ENCODE results near the gene IGFLR1. TPM values are rescaled to one million over a fixed set of nuclear protein-coding genes. Genes with fewer than 3 reads are reported as not detected.

IGFLR1 gene
- polyA plus RNA-seq, 2 of the 4 experiments (the other 2 are of a cell fraction): 6.4 to 14.4 TPM

GRCh38 chr19:35703343-35703742 lies 38.9 kb downstream of the IGFLR1 start:
- Histone ChIP-seq H3K27ac (no peak overlapping the region), H3K4me3 (no peak overlapping the region; the same call in 2 of the 3 replicates), H3K4me2 (peak overlapping the region; percentile 88), H3K4me1 (no peaks in the 10 kb centered on the region), H3K9me3 (no peaks in the 10 kb centered on the region)
- DNase-seq (ENCODE audit: low read depth in 1 of 2, low spot score in 1 of 2) (peak; percentile 50 to 59), FAIRE-seq (no peak), ATAC-seq (peak in 1 of 2 experiments; percentile 3; a peak in 2 of 6 replicates)
- TF ChIP-seq HOXB5 (CRISPR knock-in tag; IDR thresholded peaks at IDR 0.05): no peak
- no peak for TF ChIP-seq EP300 (IDR thresholded peaks at IDR 0.05)
- TF ChIP-seq MYC (IDR thresholded peaks at IDR 0.05; ENCODE audit: borderline replicate concordance, low read length): no peak
- no peak for TF ChIP-seq RFX5 (IDR thresholded peaks at IDR 0.05)
- no peak for TF ChIP-seq POLR2A (IDR thresholded peaks at IDR 0.05; ENCODE audit: low read length)
- no peak for TF ChIP-seq POLR2AphosphoS2 (conservative IDR thresholded peaks at IDR 0.05; ENCODE audit: low read length)
- TF ChIP-seq KDM5A (IDR thresholded peaks at IDR 0.05): no peak
- TF ChIP-seq FOSB (CRISPR knock-in tag; IDR thresholded peaks at IDR 0.05): no peak
- no peak for TF ChIP-seq ELK1 (IDR thresholded peaks at IDR 0.05; ENCODE audit: low read depth, low read length)
- TF ChIP-seq ZNF302 (CRISPR knock-in tag; IDR thresholded peaks at IDR 0.05): no peak
- no peak for TF ChIP-seq ESRRA (IDR thresholded peaks at IDR 0.05; ENCODE audit: borderline replicate concordance, low read length)
- no peak for TF ChIP-seq SREBF2 (IDR thresholded peaks at IDR 0.05)
- no peak for TF ChIP-seq MAFK (IDR thresholded peaks at IDR 0.05; ENCODE audit: partially characterized antibody)
- POLR2A ChIA-PET: interaction anchor here (1.5 to 1.6 kb wide), 2 partner anchors 9 to 45 kb away, joined by 4 to 14 read pairs; partner anchors contain the start of gene LIN37
- WGBS (ENCODE audit: missing lambda C conversion rate): 60% methylated on average over 9 of the region's 9 CpGs
- CTCF ChIA-PET: interaction anchor here (0.8 to 13.6 kb wide), 11 partner anchors 10 to 351 kb away, joined by 3 to 161 read pairs (median 5); partner anchors contain the start of genes PSENEN and U2AF1L4

GRCh38 chr19:35702223-35703012 lies 39.8 kb downstream of the IGFLR1 start:
- Histone ChIP-seq H3K4me3 (peak overlapping the region; percentile 53), H3K4me1 (no peaks in the 10 kb centered on the region), H3K9me3 (no peaks in the 10 kb centered on the region), H3K4me2 (peak overlapping the region; percentile 88), H3K27ac (peak overlapping the region; percentile 52 to 80)
- peak; percentile 100 for DNase-seq (ENCODE audit: low read depth in 1 of 2, low spot score in 1 of 2)
- peak; percentile 98 to 99 for ATAC-seq
- CTCF ChIA-PET: interaction anchor here (0.7 to 13.6 kb wide), 15 partner anchors 10 to 350 kb away, joined by 3 to 161 read pairs (median 5); partner anchors contain the start of genes PSENEN and U2AF1L4
- WGBS (ENCODE audit: missing lambda C conversion rate): 2% methylated on average over 43 of the region's 50 CpGs
- POLR2A ChIA-PET: interaction anchor here (0.6 to 1.6 kb wide), 12 partner anchors 10 to 352 kb away, joined by 3 to 14 read pairs (median 4); partner anchors contain the start of genes COX6B1, LIN37, NFKBID and PSENEN
- FAIRE-seq: peak; percentile 100
- TF ChIP-seq PBX3 (IDR thresholded peaks at IDR 0.05): peak; percentile 100
- TF ChIP-seq GATA3 (IDR thresholded peaks at IDR 0.05; ENCODE audit: borderline replicate concordance): no peak
- no peak for TF ChIP-seq NPAS2 (CRISPR knock-in tag; IDR thresholded peaks at IDR 0.05; ENCODE audit: borderline replicate concordance)
- TF ChIP-seq TFCP2L1 (CRISPR knock-in tag; IDR thresholded peaks at IDR 0.05): 0 out of 2 replicates have a peak, but pooled peaks have one; percentile 19
- no peak for TF ChIP-seq EHMT2 (IDR thresholded peaks at IDR 0.05; ENCODE audit: low read depth)
- TF ChIP-seq CBX8 (IDR thresholded peaks at IDR 0.05): no peak
- TF ChIP-seq CHD2 (IDR thresholded peaks at IDR 0.05; ENCODE audit: low read length, partially characterized antibody): no peak
- no peak for TF ChIP-seq ZFP36 (IDR thresholded peaks at IDR 0.05; ENCODE audit: borderline replicate concordance, partially characterized antibody)
- TF ChIP-seq HMGXB4 (CRISPR knock-in tag; IDR thresholded peaks at IDR 0.05; ENCODE audit: borderline replicate concordance): no peak
- peak; percentile 31; the same call in 1 of the 2 replicates for TF ChIP-seq MYC (IDR thresholded peaks at IDR 0.05; ENCODE audit: borderline replicate concordance, low read length)
- TF ChIP-seq HEYL (CRISPR knock-in tag; IDR thresholded peaks at IDR 0.05): no peak
- no peak for TF ChIP-seq CEBPB (IDR thresholded peaks at IDR 0.05)
- TF ChIP-seq POLR2A (IDR thresholded peaks at IDR 0.05; ENCODE audit: low read length): peak; percentile 41
- TF ChIP-seq BHLHE40 (IDR thresholded peaks at IDR 0.05; ENCODE audit: low read depth, low read length): no peak
- no peak for TF ChIP-seq ELK1 (IDR thresholded peaks at IDR 0.05; ENCODE audit: low read depth, low read length)
- no peak for TF ChIP-seq NFE2L2 (conservative IDR thresholded peaks at IDR 0.05; ENCODE audit: low read length)
- TF ChIP-seq MAZ (IDR thresholded peaks at IDR 0.05; ENCODE audit: borderline replicate concordance, low read depth, low read length): 0 out of 2 replicates have a peak, but pooled peaks have one; percentile 4
- no peak for TF ChIP-seq JUN (IDR thresholded peaks at IDR 0.05)
- no peak for TF ChIP-seq ZSCAN20 (CRISPR knock-in tag; IDR thresholded peaks at IDR 0.05)
- TF ChIP-seq PHF8 (IDR thresholded peaks at IDR 0.05; ENCODE audit: borderline replicate concordance, low read depth): no peak
- no peak for TF ChIP-seq HOXB5 (CRISPR knock-in tag; IDR thresholded peaks at IDR 0.05)
- peak; percentile 70 for TF ChIP-seq E2F6 (IDR thresholded peaks at IDR 0.05; ENCODE audit: borderline replicate concordance, low read depth)
